Liver (tissue), 9 donors: ENCODE results near the gene STYXL2. TPM values are rescaled to one million over a fixed set of nuclear protein-coding genes. Genes with fewer than 3 reads are reported as not detected.

Experiments
- DNase-seq: peaks from one replicate; pipeline ENCODE4 v3.0.0-alpha.2; 2017; ENCODE audit warnings: low spot score
- H3K27ac ChIP-seq, 2 donors: one replicate each; pipeline ENCODE4 v1.7.0; 2013; ENCODE audit warnings: inconsistent platforms in 2 of 2, low read length in 2 of 2, control low read depth in 1 of 2, low read depth in 1 of 2, mild to moderate bottlenecking in 1 of 2
- H3K27me3 ChIP-seq, 4 donors: one replicate each; pipeline versions ENCODE4 v1.6.1 to v1.7.0; 2013; ENCODE audit warnings: low read length in 3 of 4, inconsistent platforms in 1 of 4, mild to moderate bottlenecking in 1 of 4, moderate library complexity in 1 of 4; ENCODE audit not compliant: control insufficient read depth in 4 of 4, insufficient read depth in 4 of 4
- H3K36me3 ChIP-seq, 4 donors: one replicate each; pipeline versions ENCODE4 v1.6.1 to v1.7.0; 2013; ENCODE audit warnings: low read length in 3 of 4, mild to moderate bottlenecking in 3 of 4, low read depth in 1 of 4, moderate library complexity in 1 of 4; ENCODE audit not compliant: control insufficient read depth in 4 of 4, insufficient read depth in 3 of 4
- H3K4me1 ChIP-seq, 4 donors: one replicate each; pipeline versions ENCODE4 v1.6.1 to v1.7.0; 2013; ENCODE audit warnings: low read length in 3 of 4, mild to moderate bottlenecking in 3 of 4, moderate library complexity in 1 of 4; ENCODE audit not compliant: control insufficient read depth in 4 of 4, insufficient read depth in 4 of 4
- H3K4me3 ChIP-seq, 3 donors: one replicate each; pipeline versions ENCODE4 v1.6.1 to v1.7.0; 2013; ENCODE audit warnings: low read length in 3 of 3, control low read depth in 1 of 3, low read depth in 1 of 3, mild to moderate bottlenecking in 1 of 3
- H3K9ac ChIP-seq, 2 donors: one replicate each; pipeline ENCODE4 v1.7.0; 2013; ENCODE audit warnings: low read length in 2 of 2, mild to moderate bottlenecking in 2 of 2, moderate library complexity in 2 of 2, control low read depth in 1 of 2, low read depth in 1 of 2
- H3K9me3 ChIP-seq, 4 donors: one replicate each; pipeline versions ENCODE4 v1.6.1 to v1.7.0; 2013; ENCODE audit warnings: low read length in 3 of 4; ENCODE audit not compliant: control insufficient read depth in 4 of 4
- CTCF ChIP-seq: fragments of 150-350 bp; IDR thresholded peaks from 2 replicates; pipeline ENCODE4 v1.5.1; 2017; ENCODE audit warnings: improper control_type of control experiment, low read depth, low read length; ENCODE audit not compliant: missing input control
- EGR1 ChIP-seq, 2 donors: IDR thresholded peaks; 2 replicates each; pipeline ENCODE4 v1.6.1; 2016 to 2018; ENCODE audit warnings: antibody characterized with exemption in 2 of 2, low read depth in 2 of 2
- FOXA1 ChIP-seq: IDR thresholded peaks from 2 replicates; pipeline ENCODE4 v1.6.1; 2016; ENCODE audit warnings: antibody characterized with exemption
- FOXA2 ChIP-seq: IDR thresholded peaks from 2 replicates; pipeline ENCODE4 v1.6.1; 2016; ENCODE audit warnings: antibody characterized with exemption
- GABPA ChIP-seq, 2 donors: IDR thresholded peaks in 1 of 2; conservative IDR thresholded peaks in 1 of 2; 2 replicates each; pipeline ENCODE4 v1.6.1; 2016; ENCODE audit warnings: antibody characterized with exemption in 2 of 2, mild to moderate bottlenecking in 1 of 2, moderate library complexity in 1 of 2
- JUND ChIP-seq, 2 donors: IDR thresholded peaks; 2 replicates each; pipeline ENCODE4 v1.6.1; 2016; ENCODE audit warnings: antibody characterized with exemption in 2 of 2
- RXRA ChIP-seq, 2 donors: IDR thresholded peaks; 2 replicates each; pipeline ENCODE4 v1.6.1; 2017 to 2018; ENCODE audit warnings: antibody characterized with exemption in 2 of 2, mild to moderate bottlenecking in 1 of 2
- TAF1 ChIP-seq: conservative IDR thresholded peaks from 2 replicates; pipeline ENCODE4 v1.6.1; 2016; ENCODE audit warnings: antibody characterized with exemption, mild to moderate bottlenecking
- YY1 ChIP-seq: IDR thresholded peaks from 2 replicates; pipeline ENCODE4 v1.6.1; 2016; ENCODE audit warnings: antibody characterized with exemption, mild to moderate bottlenecking
- WGBS: extraction: QIAGEN DNeasy Blood & Tissue Kit; methylation state at CpG from one replicate; pipeline ENCODE4 v1.1.7; 2013; 5-methylcytosine and 5-hydroxymethylcytosine counted together
- polyA plus RNA-seq, 2 donors: library from polyadenylated mRNA; stranded (reverse) in 1 of 2; unstranded in 1 of 2; fragments of 200-250 nt in 1 of 2; fragments of >200 nt in 1 of 2; fragmentation: Nextera tagmentation in 1 of 2; extraction: Ambion mirVana in 1 of 2; gene quantifications; one replicate each; pipeline versions ENCODE4 v1.2.1 to v1.2.3, GENCODE V29; 2013 to 2015
- total RNA-seq, 2 donors: library from RNA; depleted of rRNA; stranded (reverse); fragments of >200 nt; gene quantifications; one replicate each; pipeline ENCODE4 v1.2.3, GENCODE V29; 2014
- TF ChIP-seq, protein P1 (sequence below): IDR thresholded peaks from 2 replicates; pipeline ENCODE4 v1.6.1; 2016; ENCODE audit warnings: antibody characterized with exemption, mild to moderate bottlenecking
- TF ChIP-seq, protein P2 (sequence below): IDR thresholded peaks from 2 replicates; pipeline ENCODE4 v1.6.1; 2016; ENCODE audit warnings: antibody characterized with exemption
- TF ChIP-seq, protein P3 (sequence below): IDR thresholded peaks from 2 replicates; pipeline ENCODE4 v1.6.1; 2016; ENCODE audit warnings: antibody characterized with exemption
- donor health status: healthy.
- donor health status: healthy.
- donor health status: healthy.
- donor health status: healthy.
- donor health status: healthy.

The STYXL2 gene
- total and polyA plus RNA-seq, 4 donors = 0.28 TPM; not detected in 3

- TF ChIP-seq GABPA (IDR thresholded peaks at IDR 0.05 in 1 of 2, conservative IDR thresholded peaks at IDR 0.05 in 1 of 2) (no peak), JUND (IDR thresholded peaks at IDR 0.05) (no peak), TAF1 (no peak), RXRA (IDR thresholded peaks at IDR 0.05) (no peak), CTCF (no peak)
- TF ChIP-seq, protein P1, sequence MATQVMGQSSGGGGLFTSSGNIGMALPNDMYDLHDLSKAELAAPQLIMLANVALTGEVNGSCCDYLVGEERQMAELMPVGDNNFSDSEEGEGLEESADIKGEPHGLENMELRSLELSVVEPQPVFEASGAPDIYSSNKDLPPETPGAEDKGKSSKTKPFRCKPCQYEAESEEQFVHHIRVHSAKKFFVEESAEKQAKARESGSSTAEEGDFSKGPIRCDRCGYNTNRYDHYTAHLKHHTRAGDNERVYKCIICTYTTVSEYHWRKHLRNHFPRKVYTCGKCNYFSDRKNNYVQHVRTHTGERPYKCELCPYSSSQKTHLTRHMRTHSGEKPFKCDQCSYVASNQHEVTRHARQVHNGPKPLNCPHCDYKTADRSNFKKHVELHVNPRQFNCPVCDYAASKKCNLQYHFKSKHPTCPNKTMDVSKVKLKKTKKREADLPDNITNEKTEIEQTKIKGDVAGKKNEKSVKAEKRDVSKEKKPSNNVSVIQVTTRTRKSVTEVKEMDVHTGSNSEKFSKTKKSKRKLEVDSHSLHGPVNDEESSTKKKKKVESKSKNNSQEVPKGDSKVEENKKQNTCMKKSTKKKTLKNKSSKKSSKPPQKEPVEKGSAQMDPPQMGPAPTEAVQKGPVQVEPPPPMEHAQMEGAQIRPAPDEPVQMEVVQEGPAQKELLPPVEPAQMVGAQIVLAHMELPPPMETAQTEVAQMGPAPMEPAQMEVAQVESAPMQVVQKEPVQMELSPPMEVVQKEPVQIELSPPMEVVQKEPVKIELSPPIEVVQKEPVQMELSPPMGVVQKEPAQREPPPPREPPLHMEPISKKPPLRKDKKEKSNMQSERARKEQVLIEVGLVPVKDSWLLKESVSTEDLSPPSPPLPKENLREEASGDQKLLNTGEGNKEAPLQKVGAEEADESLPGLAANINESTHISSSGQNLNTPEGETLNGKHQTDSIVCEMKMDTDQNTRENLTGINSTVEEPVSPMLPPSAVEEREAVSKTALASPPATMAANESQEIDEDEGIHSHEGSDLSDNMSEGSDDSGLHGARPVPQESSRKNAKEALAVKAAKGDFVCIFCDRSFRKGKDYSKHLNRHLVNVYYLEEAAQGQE = no peak
- peaks cover 1 to 5% (median 3%) of the 10 kb centered on the region in 4 donors for H3K4me1 ChIP-seq
- peaks cover 0 to 5% (median under 1%) of the 10 kb centered on the region in 4 donors for H3K27me3 ChIP-seq
- no peaks in the 10 kb centered on the region for H3K9me3 ChIP-seq
- WGBS = 85% methylated on average over 28 of the region's 28 CpGs
- no peak overlapping the region for H3K4me3 ChIP-seq
- DNase-seq = no peak
- H3K36me3 ChIP-seq = no peaks in the 10 kb centered on the region
- H3K9ac ChIP-seq = no peak overlapping the region
- no peak overlapping the region for H3K27ac ChIP-seq
These were observed 32.4 kb downstream of the STYXL2 start for GRCh38 chr1:167126317-167126716.

DNA sequence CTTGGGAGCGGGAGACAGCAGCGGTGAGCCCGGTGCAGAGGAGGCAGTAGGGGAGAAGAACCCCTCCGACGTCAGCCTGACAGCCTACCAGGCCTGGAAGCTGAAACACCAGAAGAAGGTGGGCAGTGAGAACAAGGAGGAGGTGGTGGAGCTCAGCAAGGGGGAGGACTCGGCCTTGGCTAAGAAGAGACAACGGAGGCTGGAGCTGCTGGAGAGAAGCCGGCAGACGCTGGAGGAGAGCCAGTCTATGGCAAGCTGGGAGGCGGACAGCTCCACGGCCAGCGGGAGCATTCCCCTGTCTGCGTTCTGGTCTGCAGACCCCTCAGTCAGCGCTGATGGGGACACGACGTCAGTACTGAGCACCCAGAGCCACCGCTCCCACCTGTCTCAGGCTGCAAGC lies 32.9 kb downstream of the STYXL2 start:
- no peaks in the 10 kb centered on the region for H3K36me3 ChIP-seq
- 84% methylated on average over 17 of the region's 17 CpGs for WGBS
- H3K9me3 ChIP-seq = no peaks in the 10 kb centered on the region
- no peak overlapping the region for H3K4me3 ChIP-seq
- DNase-seq = no peak
- TF ChIP-seq CTCF (no peak), YY1 (no peak), FOXA1 (no peak), JUND (IDR thresholded peaks at IDR 0.05) (no peak), EGR1 (IDR thresholded peaks at IDR 0.05; ENCODE audit: low read depth in 2 of 2) (no peak), FOXA2 (no peak)
- TF ChIP-seq, protein P2, sequence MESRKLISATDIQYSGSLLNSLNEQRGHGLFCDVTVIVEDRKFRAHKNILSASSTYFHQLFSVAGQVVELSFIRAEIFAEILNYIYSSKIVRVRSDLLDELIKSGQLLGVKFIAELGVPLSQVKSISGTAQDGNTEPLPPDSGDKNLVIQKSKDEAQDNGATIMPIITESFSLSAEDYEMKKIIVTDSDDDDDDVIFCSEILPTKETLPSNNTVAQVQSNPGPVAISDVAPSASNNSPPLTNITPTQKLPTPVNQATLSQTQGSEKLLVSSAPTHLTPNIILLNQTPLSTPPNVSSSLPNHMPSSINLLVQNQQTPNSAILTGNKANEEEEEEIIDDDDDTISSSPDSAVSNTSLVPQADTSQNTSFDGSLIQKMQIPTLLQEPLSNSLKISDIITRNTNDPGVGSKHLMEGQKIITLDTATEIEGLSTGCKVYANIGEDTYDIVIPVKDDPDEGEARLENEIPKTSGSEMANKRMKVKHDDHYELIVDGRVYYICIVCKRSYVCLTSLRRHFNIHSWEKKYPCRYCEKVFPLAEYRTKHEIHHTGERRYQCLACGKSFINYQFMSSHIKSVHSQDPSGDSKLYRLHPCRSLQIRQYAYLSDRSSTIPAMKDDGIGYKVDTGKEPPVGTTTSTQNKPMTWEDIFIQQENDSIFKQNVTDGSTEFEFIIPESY = no peak
- TF ChIP-seq, protein P3, sequence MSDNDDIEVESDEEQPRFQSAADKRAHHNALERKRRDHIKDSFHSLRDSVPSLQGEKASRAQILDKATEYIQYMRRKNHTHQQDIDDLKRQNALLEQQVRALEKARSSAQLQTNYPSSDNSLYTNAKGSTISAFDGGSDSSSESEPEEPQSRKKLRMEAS = no peak
- H3K27me3 ChIP-seq = peaks cover 0 to 5% (median under 1%) of the 10 kb centered on the region in 4 donors
- no peaks in the 10 kb centered on the region for H3K4me1 ChIP-seq
- H3K9ac ChIP-seq = no peak overlapping the region
- H3K27ac ChIP-seq = no peak overlapping the region
